Measurements from ENCODE around the gene HAND1. TPM values are rescaled to one million over a fixed set of nuclear protein-coding genes. Genes with fewer than 3 reads are reported as not detected.

Gene HAND1
- total and polyA plus RNA-seq, 9 of the 15 experiments (the other 6 are each of a cell fraction or from before 2014, with no cell fraction given) = not detected

DNA sequence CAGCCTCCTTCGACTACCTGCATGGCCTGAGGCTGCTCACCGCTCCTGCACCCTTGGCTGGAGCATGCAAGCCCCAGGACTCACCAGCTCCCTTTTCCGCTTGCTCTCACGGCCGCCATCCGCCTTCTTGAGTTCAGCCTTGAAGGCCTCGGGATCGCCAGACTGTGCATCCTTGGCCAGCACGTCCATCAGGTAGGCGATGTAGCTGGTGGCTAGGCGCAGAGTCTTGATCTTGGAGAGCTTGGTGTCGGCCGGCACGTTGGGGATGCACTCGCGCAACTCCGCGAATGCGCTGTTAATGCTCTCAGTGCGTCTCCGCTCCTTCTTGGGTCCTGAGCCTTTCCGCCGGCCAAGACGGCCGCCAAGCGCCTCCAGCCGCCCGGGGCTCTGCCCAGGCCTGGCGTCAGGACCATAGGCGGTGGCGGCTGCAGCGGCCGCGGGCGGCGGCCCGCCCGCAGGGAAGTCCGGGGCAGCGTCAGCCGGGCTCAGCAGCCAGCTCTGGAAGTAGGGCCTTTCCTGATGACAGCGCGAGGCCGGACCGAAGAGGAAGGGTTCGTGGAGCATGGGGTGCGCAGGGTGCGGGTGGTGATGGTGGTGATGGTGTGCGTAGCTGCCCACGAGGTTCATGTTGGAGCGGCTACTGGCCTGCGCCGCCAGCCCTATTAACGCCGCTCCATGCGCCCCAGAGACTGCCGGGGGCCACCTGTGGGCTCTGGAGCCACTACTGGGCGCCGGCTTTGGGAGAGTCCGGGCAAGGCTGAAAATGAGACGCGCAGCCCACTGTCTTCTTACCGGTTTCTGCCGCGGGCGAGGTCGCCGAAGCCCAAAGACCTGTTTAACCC is 424 bp downstream of the HAND1 start:
- no peak overlapping the region; a peak in 1 of 4 replicates for H3K9ac ChIP-seq (ENCODE audit: insufficient read depth in 1 of 2, low read depth in 2 of 2, low read length in 2 of 2)
- H3K36me3 ChIP-seq (ENCODE audit: control insufficient read depth, insufficient read depth, low read length) = no peaks in the 10 kb centered on the region
- no peak overlapping the region for H2AFZ ChIP-seq (ENCODE audit: low read depth, low read length)
- H3K4me2 ChIP-seq (ENCODE audit: insufficient read depth, low read length) = no peak overlapping the region
- TF ChIP-seq RBM17 (IDR thresholded peaks at IDR 0.05; ENCODE audit: borderline replicate concordance, low read depth, low read length) (no peak), PCBP1 (IDR thresholded peaks at IDR 0.05; ENCODE audit: low read depth, low read length, poor library complexity, severe bottlenecking) (peak; percentile 37)
- intact Hi-C loops (cut with micrococcal nuclease) = no loop called here
- POLR2A ChIA-PET = interaction anchor here (0.8 to 1.0 kb wide), 2 partner anchors 9 to 822 kb away, joined by 3 read pairs; no protein-coding TSS in a partner anchor
- no peak overlapping the region for H3K4me3 ChIP-seq
- FAIRE-seq (no peak), DNase-seq (ENCODE audit: extremely low read depth in 1 of 4, low spot score in 3 of 4) (no peak), ATAC-seq (no peak)
- H3K4me1 ChIP-seq (replicated peaks in 1 of 2; ENCODE audit: control insufficient read depth in 2 of 2, insufficient read depth in 2 of 2, low read length in 2 of 2) = peaks cover 0 to 28% of the 10 kb centered on the region in 2 experiments; a peak in 1 of 5 replicates
- H3K9me3 ChIP-seq (replicated peaks; ENCODE audit: control insufficient read depth, insufficient read depth, low read depth, low read length) = no peaks in the 10 kb centered on the region
- H3K9me1 ChIP-seq (ENCODE audit: control insufficient read depth, insufficient read depth, low read length) = no peaks in the 10 kb centered on the region
- in situ Hi-C loops (cut with MboI) = no loop called here
- CTCF ChIA-PET (ENCODE audit: low intra/inter-chr PET ratio) = no interaction called here
- BruUV-seq (replicated peaks) = no TSS peak
- no peak overlapping the region for H3K27ac ChIP-seq (ENCODE audit: extremely low read depth, low read depth, low read length)
- H3K27me3 ChIP-seq (ENCODE audit: control insufficient read depth in 2 of 2, insufficient read depth in 2 of 2, low read length in 2 of 2) = peaks cover 81 to 98% of the 10 kb centered on the region in 2 experiments
- no peaks in the 10 kb centered on the region for H3K79me2 ChIP-seq (ENCODE audit: control insufficient read depth, insufficient read depth, low read length)
- peaks cover 4% of the 10 kb centered on the region; the same call in 1 of the 2 replicates for H4K20me1 ChIP-seq (replicated peaks; ENCODE audit: control insufficient read depth, insufficient read depth, low read length)
- 40% methylated on average over 58 of the region's 68 CpGs for WGBS (ENCODE audit: insufficient coverage, low coverage, missing lambda C conversion rate)
